Ascending aorta (tissue), 2 donors: ENCODE results near the gene BAIAP3. TPM values are rescaled to one million over a fixed set of nuclear protein-coding genes. Genes with fewer than 3 reads are reported as not detected.

Experiments used
- DNase-seq, 2 donors: peaks; one replicate each; pipeline ENCODE4 v3.0.0-alpha.2; 2019; ENCODE audit warnings: low spot score in 2 of 2
- H3K27ac ChIP-seq, 2 donors: fragments of 200-600 bp; sonication (generic); one replicate each; pipeline ENCODE4 v1.5.1; 2016 to 2017; ENCODE audit warnings: mild to moderate bottlenecking in 1 of 2
- H3K27me3 ChIP-seq: fragments of 200-600 bp; sonication (generic); one replicate; pipeline ENCODE4 v1.5.1; 2017
- H3K36me3 ChIP-seq, 2 donors: fragments of 200-600 bp; sonication (generic); one replicate each; pipeline ENCODE4 v1.5.1; 2016
- H3K4me1 ChIP-seq, 2 donors: fragments of 200-600 bp; sonication (generic); one replicate each; pipeline ENCODE4 v1.5.1; 2016 to 2017; ENCODE audit warnings: mild to moderate bottlenecking in 1 of 2
- H3K4me3 ChIP-seq, 2 donors: fragments of 200-600 bp; sonication (generic); one replicate each; pipeline ENCODE4 v1.5.1; 2016 to 2017; ENCODE audit warnings: mild to moderate bottlenecking in 1 of 2
- H3K9me3 ChIP-seq, 2 donors: fragments of 200-600 bp; sonication (generic); one replicate each; pipeline ENCODE4 v1.5.1; 2016
- intact Hi-C: fragments of 100-400 bp; cut with DNase I; formaldehyde crosslinking; loops from one replicate; pipeline ENCODE4 v1.15.1; 2023
- total RNA-seq: library from RNA; depleted of rRNA; stranded (reverse); fragments of >200 nt; gene quantifications from one replicate; pipeline ENCODE4 v1.1.0, GENCODE V29; 2016
- TF ChIP-seq, protein P1 (sequence below), 3 experiments: fragments of 200-600 bp in 2 of 3; fragments of 450-650 bp in 1 of 3; sonication (generic) in 2 of 3; IDR thresholded peaks; one replicate each; pipeline ENCODE4 v1.5.1; 2016 to 2019; ENCODE audit warnings: antibody characterized with exemption in 3 of 3, mild to moderate bottlenecking in 1 of 3, moderate library complexity in 1 of 3

Gene BAIAP3
- total RNA-seq, 1 donor from 2014 or later = 0.64 TPM

DNA sequence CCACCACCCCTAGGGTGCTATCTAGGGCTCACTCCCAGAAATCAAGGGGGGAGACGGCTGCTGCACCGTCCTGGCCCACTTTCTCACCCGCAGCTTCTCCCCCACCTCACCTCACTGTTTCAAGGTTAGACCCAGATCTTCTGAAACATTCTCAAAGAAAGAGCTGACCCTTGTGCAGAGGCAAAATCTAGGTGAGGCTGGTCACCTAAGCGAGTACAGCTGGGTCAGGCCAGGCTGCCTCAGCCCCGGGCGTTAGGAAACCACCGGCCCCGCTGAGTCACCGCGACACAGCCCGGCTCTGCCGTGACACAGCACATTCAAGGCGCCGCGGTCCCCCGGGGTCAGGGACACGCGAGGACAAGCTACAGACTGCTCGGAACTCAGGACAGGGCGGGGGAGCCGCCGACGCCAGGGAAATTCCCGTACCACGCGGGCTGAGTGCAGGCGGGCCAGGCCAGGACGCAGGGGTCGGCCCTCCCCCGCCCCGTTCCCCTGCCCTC lies 45.4 kb downstream of the BAIAP3 start:
- Histone ChIP-seq H3K27me3 (no peaks in the 10 kb centered on the region), H3K27ac (peak overlapping the region; percentile 88 to 92), H3K9me3 (no peaks in the 10 kb centered on the region), H3K4me3 (peak overlapping the region; percentile 60 to 73), H3K4me1 (peaks cover 11 to 15% of the 10 kb centered on the region in 2 donors), H3K36me3 (peaks cover 30 to 35% of the 10 kb centered on the region in 2 donors)
- peak; percentile 73 to 93 for DNase-seq
- TF ChIP-seq, protein P1, sequence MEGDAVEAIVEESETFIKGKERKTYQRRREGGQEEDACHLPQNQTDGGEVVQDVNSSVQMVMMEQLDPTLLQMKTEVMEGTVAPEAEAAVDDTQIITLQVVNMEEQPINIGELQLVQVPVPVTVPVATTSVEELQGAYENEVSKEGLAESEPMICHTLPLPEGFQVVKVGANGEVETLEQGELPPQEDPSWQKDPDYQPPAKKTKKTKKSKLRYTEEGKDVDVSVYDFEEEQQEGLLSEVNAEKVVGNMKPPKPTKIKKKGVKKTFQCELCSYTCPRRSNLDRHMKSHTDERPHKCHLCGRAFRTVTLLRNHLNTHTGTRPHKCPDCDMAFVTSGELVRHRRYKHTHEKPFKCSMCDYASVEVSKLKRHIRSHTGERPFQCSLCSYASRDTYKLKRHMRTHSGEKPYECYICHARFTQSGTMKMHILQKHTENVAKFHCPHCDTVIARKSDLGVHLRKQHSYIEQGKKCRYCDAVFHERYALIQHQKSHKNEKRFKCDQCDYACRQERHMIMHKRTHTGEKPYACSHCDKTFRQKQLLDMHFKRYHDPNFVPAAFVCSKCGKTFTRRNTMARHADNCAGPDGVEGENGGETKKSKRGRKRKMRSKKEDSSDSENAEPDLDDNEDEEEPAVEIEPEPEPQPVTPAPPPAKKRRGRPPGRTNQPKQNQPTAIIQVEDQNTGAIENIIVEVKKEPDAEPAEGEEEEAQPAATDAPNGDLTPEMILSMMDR (IDR thresholded peaks at IDR 0.05) = no peak
- intact Hi-C loops = loop anchor here (1.0 to 2.0 kb wide), 2 partner anchors 28 to 30 kb away; partner anchors contain the start of genes GNPTG and TSR3

DNA sequence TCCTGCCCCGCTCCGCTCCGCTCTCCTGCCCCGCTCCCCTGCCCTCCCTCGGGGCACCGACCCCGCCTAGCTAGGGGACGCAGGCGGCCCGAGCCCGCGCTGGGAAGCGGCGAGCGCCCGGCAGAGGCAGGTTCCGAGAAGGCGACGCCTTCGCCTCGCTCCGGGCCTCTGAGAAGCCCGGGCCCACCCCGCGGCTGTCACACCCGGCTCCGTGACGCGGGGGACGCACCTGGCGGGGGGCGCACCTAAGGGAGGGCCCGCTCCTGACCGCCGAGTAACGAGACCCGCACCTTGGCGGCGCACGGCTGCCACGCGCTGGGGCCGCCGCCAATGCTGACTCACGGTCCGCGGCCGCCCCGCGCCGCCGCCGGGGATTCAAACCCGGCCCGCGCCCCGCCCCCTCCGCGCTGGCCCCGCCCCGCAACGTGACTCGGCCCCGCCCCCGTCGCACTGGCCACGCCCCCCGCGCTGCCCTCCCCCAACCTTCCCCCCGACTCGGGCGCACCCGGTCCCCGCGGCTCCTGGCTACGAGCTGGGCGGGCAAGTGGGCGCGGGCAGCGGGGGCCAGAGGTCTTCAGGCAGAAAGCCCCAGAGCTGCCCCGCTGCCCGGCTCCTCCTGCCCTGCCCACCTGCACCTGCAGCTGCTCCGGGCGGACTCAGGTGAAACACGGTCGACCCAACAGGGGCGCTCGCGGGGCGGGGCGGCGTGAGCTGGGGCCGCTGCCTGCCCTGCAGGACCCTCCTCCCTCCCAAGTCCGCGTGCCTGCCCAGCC lies 46.0 kb downstream of the BAIAP3 start:
- TF ChIP-seq, protein P1 (IDR thresholded peaks at IDR 0.05) = no peak
- no peaks in the 10 kb centered on the region for H3K27me3 ChIP-seq
- peaks cover 11 to 15% of the 10 kb centered on the region in 2 donors for H3K4me1 ChIP-seq
- no peaks in the 10 kb centered on the region for H3K9me3 ChIP-seq
- intact Hi-C loops = loop anchor here (1.0 to 2.0 kb wide), 2 partner anchors 28 to 29 kb away; partner anchors contain the start of genes GNPTG and TSR3
- peak overlapping the region; percentile 60 to 73 for H3K4me3 ChIP-seq
- H3K27ac ChIP-seq = peak overlapping the region; percentile 88 to 92
- DNase-seq = peak in 1 of 2 donors; percentile 14
- peaks cover 37 to 42% of the 10 kb centered on the region in 2 donors for H3K36me3 ChIP-seq

DNA sequence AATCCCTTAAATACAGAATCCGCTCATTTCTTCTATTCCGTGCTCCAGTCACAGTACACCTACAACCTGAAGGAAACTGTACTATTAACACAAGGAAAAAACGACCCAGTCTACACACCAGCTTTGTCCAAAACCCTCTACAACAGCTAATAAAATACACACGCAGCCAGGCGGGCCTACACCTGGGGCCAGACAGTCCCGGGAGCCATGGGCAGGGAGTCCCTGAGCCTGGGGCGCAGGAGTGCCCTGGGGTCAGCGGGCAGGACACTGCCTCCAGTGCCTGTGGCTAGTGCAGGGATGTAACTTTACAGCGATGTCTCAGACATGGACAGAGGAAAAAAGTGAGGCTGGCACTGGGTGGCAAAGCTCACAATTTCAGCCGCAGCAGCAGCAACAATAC lies 46.8 kb downstream of the BAIAP3 start:
- Histone ChIP-seq H3K9me3 (no peaks in the 10 kb centered on the region), H3K4me1 (peaks cover 11 to 15% of the 10 kb centered on the region in 2 donors), H3K27ac (peak overlapping the region in 1 of 2 donors; percentile 88), H3K27me3 (no peaks in the 10 kb centered on the region), H3K36me3 (peaks cover 39 to 49% of the 10 kb centered on the region in 2 donors), H3K4me3 (no peak overlapping the region)
- intact Hi-C loops = no loop called here
- no peak for DNase-seq
- TF ChIP-seq, protein P1 (IDR thresholded peaks at IDR 0.05) = no peak

DNA sequence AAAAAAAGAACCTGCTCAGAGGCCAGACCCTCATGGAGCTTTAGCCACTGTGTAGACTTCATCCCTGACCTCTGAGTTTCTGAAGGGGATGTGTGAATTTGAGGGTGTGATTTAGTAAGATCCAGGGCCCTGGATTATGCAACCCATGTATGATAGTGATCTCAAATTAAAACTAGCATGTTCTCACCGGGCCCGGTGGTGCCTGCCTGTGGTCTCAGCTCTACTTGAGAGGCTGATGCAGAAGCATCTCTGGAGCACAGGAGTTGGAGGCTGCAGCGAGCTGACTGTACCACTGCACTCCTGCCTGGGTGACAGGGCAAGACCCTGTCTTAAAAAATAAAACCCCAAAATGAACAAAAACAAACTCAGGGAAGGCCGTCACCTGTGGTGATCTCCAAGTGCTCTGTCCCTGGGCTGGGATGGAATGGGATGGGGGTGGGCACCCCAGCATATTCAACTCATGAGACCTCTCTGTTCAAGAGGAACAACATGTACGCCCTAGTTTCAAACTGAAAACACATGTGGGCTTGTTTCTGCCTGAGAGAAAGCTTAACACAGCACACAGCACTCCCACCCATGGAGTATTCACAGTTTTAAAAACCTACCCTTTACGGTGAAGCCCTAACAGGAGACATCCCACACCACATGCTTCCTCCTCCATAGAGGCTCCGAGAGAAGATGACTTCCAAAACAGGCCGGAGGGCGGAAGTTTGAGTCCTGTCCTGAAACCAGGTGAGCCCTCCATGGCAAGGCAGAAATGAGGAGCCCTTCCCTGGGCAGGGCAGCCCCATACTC lies 48.4 kb downstream of the BAIAP3 start:
- no peaks in the 10 kb centered on the region for H3K27me3 ChIP-seq
- H3K36me3 ChIP-seq = peaks cover 36 to 38% of the 10 kb centered on the region in 2 donors
- DNase-seq = no peak
- TF ChIP-seq, protein P1 (IDR thresholded peaks at IDR 0.05) = no peak
- intact Hi-C loops = no loop called here
- H3K4me3 ChIP-seq = no peak overlapping the region
- H3K9me3 ChIP-seq = no peaks in the 10 kb centered on the region
- no peak overlapping the region for H3K27ac ChIP-seq
- H3K4me1 ChIP-seq = peaks cover 11 to 15% of the 10 kb centered on the region in 2 donors

DNA sequence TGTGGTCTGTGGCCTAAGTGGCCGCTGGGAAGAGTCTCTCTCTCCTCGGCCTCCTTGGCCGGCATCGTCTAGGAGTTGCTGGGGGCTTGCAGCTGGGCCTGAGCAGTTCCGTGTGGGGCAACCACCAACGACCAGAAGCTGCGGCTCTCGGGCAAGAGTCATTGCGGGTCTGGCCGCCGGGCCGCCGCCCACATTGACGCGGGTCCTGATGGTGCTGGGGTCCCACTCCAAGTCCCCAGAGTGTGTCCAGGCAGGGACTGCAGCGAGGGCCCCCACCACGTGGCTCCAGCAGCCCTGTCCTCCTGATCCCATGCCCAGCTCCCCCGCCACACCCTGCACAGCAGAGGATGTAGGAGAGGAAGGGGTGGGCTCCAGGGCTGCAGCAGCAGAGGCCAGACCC lies 50.1 kb downstream of the BAIAP3 start:
- no peak for DNase-seq
- Histone ChIP-seq H3K4me1 (peaks cover 10 to 11% of the 10 kb centered on the region in 2 donors), H3K27ac (no peak overlapping the region), H3K27me3 (no peaks in the 10 kb centered on the region), H3K9me3 (no peaks in the 10 kb centered on the region), H3K36me3 (peaks cover 38 to 42% of the 10 kb centered on the region in 2 donors), H3K4me3 (no peak overlapping the region)
- TF ChIP-seq, protein P1 (IDR thresholded peaks at IDR 0.05) = no peak
- intact Hi-C loops = no loop called here
